Astrocyte (in vitro differentiated cells and primary cell): Measurements from ENCODE around the gene ATP2B3.

Source experiments
- EZH2 ChIP-seq: IDR thresholded peaks from 2 replicates; pipeline ENCODE4 v1.6.1; 2012; ENCODE audit warnings: mild to moderate bottlenecking, low read length, inconsistent platforms; ENCODE audit not compliant: insufficient read depth
- TF ChIP-seq, protein P1 (sequence below): IDR thresholded peaks from 2 replicates; pipeline ENCODE4 v1.5.1; 2011; ENCODE audit warnings: low read depth, mild to moderate bottlenecking, inconsistent platforms, low read length, moderate library complexity; ENCODE audit not compliant: insufficient read depth

DNA sequence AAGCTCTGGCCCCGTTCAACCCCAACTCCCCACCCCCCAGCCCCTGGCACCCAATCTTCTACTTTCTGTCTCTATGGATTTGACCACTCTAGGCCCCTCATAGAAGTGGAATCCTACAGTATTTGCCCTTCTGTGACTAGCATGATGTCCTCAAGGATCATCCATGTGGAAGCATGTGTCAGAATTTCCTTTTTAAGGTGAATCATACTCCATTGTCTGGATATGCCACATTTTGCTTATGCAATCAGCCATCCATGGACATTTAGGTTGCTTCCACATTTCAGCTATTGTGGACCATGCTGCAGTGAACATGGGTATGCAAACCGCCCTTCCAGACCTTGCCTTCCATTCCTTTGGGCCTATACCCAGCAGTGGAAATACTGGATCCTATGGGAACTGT, 66.0 kb downstream of the ATP2B3 start:
- TF ChIP-seq, protein P1, sequence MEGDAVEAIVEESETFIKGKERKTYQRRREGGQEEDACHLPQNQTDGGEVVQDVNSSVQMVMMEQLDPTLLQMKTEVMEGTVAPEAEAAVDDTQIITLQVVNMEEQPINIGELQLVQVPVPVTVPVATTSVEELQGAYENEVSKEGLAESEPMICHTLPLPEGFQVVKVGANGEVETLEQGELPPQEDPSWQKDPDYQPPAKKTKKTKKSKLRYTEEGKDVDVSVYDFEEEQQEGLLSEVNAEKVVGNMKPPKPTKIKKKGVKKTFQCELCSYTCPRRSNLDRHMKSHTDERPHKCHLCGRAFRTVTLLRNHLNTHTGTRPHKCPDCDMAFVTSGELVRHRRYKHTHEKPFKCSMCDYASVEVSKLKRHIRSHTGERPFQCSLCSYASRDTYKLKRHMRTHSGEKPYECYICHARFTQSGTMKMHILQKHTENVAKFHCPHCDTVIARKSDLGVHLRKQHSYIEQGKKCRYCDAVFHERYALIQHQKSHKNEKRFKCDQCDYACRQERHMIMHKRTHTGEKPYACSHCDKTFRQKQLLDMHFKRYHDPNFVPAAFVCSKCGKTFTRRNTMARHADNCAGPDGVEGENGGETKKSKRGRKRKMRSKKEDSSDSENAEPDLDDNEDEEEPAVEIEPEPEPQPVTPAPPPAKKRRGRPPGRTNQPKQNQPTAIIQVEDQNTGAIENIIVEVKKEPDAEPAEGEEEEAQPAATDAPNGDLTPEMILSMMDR: no peak
- no peak for TF ChIP-seq EZH2
